KOPT-K1 (cell line): ENCODE results near the gene ANAPC10.
"Not testable (repeated sequence)": the region's sequence is repeated elsewhere in the genome, so short reads cannot be mapped to it uniquely, and the experiment has no call there.

ENCODE experiments used
- H3K27ac ChIP-seq: fragments of 200-600 bp; sonication (generic); 2 replicates; pipeline ENCODE4 v1.5.1; 2016; ENCODE audit warnings: antibody characterized with exemption, mild to moderate bottlenecking, low read depth, low read length; ENCODE audit not compliant: poor library complexity, severe bottlenecking
- H3K36me3 ChIP-seq: fragments of 200-600 bp; sonication (generic); 2 replicates; pipeline ENCODE4 v1.5.1; 2017; ENCODE audit warnings: antibody characterized with exemption, mild to moderate bottlenecking, low read length, moderate library complexity; ENCODE audit not compliant: insufficient read depth
- H3K9me3 ChIP-seq: fragments of 200-600 bp; sonication (generic); 2 replicates; pipeline ENCODE4 v1.5.1; 2017; ENCODE audit warnings: antibody characterized with exemption, low read length, mild to moderate bottlenecking; ENCODE audit not compliant: insufficient read depth, poor library complexity, severe bottlenecking

ANAPC10 gene

DNA sequence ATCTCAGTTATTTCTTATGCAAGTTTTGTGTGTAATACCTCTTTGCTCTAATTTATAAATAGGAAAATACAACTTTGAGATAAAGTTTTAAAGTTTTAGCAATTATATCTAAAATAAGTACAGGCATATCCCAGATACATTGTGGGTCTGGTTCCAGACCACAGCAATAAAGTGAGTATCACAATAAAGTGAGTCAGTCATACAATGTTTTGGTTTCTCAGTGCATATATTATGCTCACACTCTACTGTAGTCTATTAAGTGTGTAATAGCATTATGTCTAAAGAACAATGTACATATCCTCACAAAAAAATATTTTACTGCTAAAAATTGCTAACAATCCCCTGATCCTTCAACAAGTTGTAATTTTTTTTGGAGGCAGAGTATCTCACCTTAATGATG lies 49.2 kb downstream of the ANAPC10 start:
- Histone ChIP-seq H3K27ac (no peak overlapping the region), H3K36me3 (peaks cover 22% of the 10 kb centered on the region), H3K9me3 (no peaks in the 10 kb centered on the region)

DNA sequence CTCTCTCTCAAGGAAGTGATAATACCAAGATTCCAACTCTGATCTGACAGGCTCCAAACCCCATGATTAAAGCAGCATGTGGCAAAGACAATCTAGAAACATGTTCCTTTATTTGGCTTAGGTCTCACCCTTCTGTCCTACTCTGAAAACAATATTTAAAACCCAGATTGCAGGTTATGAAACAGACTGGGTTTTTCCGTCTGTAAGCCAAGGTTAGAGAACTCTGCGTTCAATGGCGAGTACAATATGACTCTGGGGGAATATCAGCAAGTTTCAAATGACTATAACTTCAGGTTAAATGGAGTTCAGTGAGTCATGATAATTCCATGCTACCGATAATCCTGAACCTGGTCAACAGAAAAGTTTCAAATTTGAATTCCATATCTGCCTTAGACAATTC lies 50.8 kb downstream of the ANAPC10 start:
- peaks cover 22% of the 10 kb centered on the region for H3K36me3 ChIP-seq
- H3K27ac ChIP-seq, result no peak overlapping the region
- H3K9me3 ChIP-seq, result no peaks in the 10 kb centered on the region

- Histone ChIP-seq H3K27ac (no peak overlapping the region), H3K36me3 (peaks cover 14% of the 10 kb centered on the region), H3K9me3 (no peaks in the 10 kb centered on the region)
Observed at GRCh38 chr4:145045180-145045579, 52.8 kb downstream of the ANAPC10 start.

- H3K27ac ChIP-seq, result no peak overlapping the region
- no peaks in the 10 kb centered on the region for H3K9me3 ChIP-seq
- peaks cover 15% of the 10 kb centered on the region for H3K36me3 ChIP-seq
Observed at GRCh38 chr4:145044341-145044740, 53.7 kb downstream of the ANAPC10 start.

DNA sequence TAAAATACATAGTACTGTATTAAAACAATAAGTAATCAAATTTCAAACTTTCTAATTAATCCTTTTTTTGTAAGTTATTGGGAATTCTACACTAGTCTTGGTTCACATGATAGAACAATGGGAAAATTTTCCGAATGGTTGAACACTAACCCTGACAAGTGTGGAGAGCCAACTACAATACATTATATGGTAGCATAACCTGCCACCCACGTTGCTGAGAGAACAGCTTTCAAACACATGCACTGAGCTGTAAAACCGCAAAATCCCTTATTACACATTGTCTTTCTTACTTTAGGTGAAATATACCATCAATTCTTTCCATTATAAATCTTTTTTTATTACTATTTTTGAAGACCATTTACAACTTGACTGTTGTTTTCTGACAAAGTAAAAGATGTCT lies 54.7 kb downstream of the ANAPC10 start:
- no peak overlapping the region for H3K27ac ChIP-seq
- no peaks in the 10 kb centered on the region for H3K9me3 ChIP-seq
- H3K36me3 ChIP-seq, result peaks cover 10% of the 10 kb centered on the region; the same call in 1 of the 2 replicates

DNA sequence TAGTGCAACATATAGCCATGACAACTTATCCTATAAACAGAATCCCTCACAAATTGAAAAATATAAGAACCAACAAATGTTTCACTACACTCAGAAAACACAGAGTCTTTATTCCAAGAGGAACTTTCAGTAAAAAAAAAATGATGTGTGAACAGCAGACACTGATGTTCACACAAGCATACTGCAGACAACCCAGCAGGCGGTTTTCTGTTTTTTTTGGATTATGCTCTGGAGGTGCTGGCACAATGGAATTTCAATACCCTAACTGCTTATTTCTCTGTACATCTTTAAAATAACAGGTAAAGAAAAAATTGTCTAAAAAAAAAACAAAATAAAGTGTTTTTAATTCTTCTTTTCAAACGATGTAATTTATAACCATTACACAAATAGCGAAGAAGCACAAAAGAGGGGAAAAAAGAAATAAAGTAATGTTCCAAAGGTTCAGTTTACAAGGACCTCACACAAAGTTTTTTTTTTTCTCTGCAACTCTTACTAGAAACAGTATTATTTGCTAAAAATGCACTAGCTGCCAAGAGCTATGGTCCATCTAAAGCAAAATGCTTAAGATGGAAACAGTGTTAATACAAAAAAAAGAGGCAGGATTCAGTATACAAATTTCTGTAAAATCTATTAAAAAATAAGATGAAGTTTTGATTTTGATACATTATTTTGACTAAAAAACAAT lies 55.3 kb downstream of the ANAPC10 start:
- H3K36me3 ChIP-seq, result peaks cover 10% of the 10 kb centered on the region; the same call in 1 of the 2 replicates
- no peak overlapping the region for H3K27ac ChIP-seq
- no peaks in the 10 kb centered on the region for H3K9me3 ChIP-seq

- H3K27ac ChIP-seq, result no peak overlapping the region
- no peaks in the 10 kb centered on the region for H3K9me3 ChIP-seq
- peaks cover 10% of the 10 kb centered on the region; the same call in 1 of the 2 replicates for H3K36me3 ChIP-seq
Observed at GRCh38 chr4:145041378-145041777, 56.6 kb downstream of the ANAPC10 start.

DNA sequence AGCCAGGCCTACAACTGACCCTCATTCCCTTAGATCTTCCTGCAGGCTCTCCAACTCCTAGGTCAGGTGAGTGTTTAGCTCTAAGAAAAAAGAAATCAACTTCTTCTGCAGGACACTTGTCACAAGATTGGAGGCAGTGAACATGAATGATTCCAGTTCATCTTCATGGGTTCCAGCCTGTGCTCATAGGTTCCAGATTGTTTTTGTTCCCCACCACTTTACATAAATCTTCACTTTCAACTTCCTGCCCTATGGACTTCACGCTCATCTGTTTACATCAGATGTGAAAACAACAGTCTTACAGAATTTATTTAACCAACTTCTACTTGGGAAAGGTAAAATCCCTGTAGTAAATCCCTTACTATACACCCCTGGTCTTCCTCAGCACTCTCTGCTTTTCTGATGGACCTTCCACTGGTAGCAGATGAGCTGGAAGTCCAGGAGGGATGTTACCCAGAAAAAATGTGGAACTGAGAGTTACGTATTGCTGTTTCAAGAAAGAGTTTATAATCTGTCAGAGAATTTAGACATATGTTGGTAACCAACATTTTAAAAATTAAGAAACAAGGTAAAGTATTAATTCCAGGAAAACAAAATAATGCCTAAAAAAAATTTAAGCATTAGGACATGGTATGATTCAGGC lies 62.4 kb downstream of the ANAPC10 start:
- Histone ChIP-seq H3K9me3 (peaks cover 17% of the 10 kb centered on the region), H3K27ac (peak overlapping the region; percentile 22), H3K36me3 (peaks cover 44% of the 10 kb centered on the region)

DNA sequence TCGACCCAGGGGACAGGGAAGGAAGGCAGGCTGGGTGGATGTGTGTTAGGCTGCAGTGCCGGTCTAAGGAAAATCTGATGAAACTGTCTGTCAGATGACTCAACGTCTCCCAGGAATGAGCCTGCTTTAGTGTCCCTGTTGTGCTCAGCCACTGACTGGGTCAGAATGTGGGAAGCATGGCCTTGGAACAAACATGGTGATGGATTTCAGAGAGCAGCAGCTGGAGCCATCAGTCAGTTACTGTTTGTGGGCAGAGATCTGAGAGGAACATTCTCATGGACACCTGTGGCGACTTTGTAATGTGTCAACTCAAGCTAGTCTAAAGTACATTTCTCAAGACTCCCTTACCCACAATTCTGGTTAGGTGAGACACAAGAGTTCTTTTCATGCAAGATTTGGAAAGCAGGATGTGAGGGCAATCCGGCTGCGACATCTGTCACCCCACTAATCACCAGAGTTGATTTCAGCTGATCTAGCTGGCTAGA lies 63.2 kb downstream of the ANAPC10 start:
- Histone ChIP-seq H3K27ac (peak overlapping the region; percentile 22), H3K36me3 (peaks cover 38% of the 10 kb centered on the region), H3K9me3 (peaks cover 24% of the 10 kb centered on the region)

DNA sequence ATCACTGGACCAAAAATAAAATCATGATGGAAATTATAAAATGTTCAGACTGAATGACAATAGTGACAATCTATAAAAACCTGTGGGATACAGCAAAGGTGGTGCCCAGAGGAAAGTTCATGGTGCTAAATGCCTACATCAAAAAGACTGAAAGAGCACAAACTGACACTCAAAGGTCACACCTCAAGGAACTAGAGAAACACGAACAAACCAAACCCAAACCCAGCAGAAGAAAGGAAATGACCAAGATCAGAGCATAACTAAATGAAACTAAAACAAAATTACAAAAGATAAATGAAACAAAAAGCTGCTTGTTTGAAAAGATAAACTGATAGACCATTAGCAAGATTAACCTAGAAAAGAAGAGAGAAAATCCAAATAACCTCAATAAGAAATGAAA lies 78.7 kb downstream of the ANAPC10 start:
- Histone ChIP-seq H3K9me3 (peaks cover 46% of the 10 kb centered on the region), H3K27ac (peak overlapping the region; percentile 27), H3K36me3 (peaks cover 5% of the 10 kb centered on the region; the same call in 1 of the 2 replicates)

DNA sequence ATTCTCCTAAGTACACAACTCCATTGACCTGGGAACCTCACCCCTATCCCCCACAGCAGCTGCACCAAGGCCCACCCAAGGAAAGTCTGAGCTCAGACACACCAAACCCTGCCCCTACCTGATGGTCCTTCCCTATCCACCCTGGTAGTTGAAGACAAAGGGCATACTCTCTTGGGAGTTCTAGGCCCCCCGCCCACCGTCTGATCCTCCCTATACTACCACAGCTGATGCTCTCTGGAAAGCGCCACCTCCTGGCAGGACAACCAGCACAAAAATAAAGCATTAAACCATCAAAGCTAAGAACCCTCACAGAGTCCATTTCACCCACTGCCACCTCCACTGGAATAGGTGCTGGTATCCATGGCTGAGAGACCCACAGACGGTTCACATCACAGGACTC lies 83.6 kb downstream of the ANAPC10 start:
- Histone ChIP-seq H3K27ac (no peak overlapping the region), H3K9me3 (peaks cover 14% of the 10 kb centered on the region), H3K36me3 (0 out of 2 replicates have a peak, but pooled peaks cover 6% of the 10 kb centered on the region)

GRCh38 chr4:145012841-145013240 lies 85.2 kb downstream of the ANAPC10 start:
- no peak overlapping the region for H3K27ac ChIP-seq

DNA sequence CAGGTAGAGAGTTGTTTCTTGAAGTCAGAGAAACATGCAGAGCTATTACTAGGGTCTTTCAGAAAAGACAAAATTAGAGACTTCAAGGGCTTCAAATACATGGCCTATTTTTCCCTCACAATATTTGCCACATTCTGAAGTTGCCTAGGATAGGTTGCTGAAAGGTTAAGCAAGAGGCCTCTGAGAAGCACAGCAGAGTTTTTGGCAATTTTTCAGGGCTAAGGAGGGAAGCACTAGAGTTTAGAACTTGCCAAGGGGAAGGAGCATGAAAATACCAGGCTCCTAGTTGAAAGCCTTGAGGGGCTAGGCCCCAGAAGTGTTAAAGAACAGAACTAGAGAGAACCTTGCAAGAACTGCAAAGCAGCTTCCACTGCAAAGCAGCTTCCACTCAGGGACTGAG lies 86.4 kb downstream of the ANAPC10 start:
- Histone ChIP-seq H3K27ac (no peak overlapping the region), H3K9me3 (peaks cover 21% of the 10 kb centered on the region), H3K36me3 (0 out of 2 replicates have a peak, but pooled peaks cover 6% of the 10 kb centered on the region)

More at GRCh38 chr4:145012841-145013240, 85.2 kb downstream of the ANAPC10 start:
- H3K9me3 ChIP-seq, result peaks cover 14% of the 10 kb centered on the region
- 0 out of 2 replicates have a peak, but pooled peaks cover 6% of the 10 kb centered on the region for H3K36me3 ChIP-seq

GRCh38 chr4:145010315-145010714 lies 87.7 kb downstream of the ANAPC10 start:
- H3K9me3 ChIP-seq, result peaks cover 16% of the 10 kb centered on the region
- H3K36me3 ChIP-seq, H3K27ac ChIP-seq: not testable (repeated sequence)

DNA sequence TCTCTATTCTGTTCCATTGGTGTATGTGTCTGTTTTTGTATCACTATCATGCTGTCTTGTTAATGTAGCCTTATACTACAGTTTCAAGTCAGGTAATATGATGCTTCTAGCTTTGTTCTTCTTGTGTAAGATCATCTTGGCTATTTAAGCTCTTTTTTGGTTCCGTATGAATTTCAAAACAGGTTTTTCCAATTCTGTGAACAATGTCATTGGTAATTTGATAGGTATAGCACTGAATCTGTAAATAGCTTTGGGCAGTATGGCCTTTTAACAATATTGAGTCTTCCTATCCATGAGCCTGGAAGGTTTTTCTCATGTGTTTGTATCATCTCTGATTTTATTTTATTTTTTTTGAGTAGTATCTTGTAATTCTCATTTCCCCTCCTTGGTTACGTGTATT lies 94.3 kb downstream of the ANAPC10 start:
- Histone ChIP-seq H3K27ac (no peak overlapping the region), H3K9me3 (peaks cover 29% of the 10 kb centered on the region), H3K36me3 (0 out of 2 replicates have a peak, but pooled peaks cover 7% of the 10 kb centered on the region)
